ENCODE measurements around the gene UIMC1.

UIMC1 gene

GRCh38 chr5:176952531-176953193 is 53.9 kb downstream of the UIMC1 start:
- DNase-seq (ENCODE audit: low read depth) = no peak

GRCh38 chr5:176948458-176948857 is 58.1 kb downstream of the UIMC1 start:
- DNase-seq (ENCODE audit: low read depth) = no peak

- no peak for DNase-seq (ENCODE audit: low read depth)
These were observed 58.7 kb downstream of the UIMC1 start for GRCh38 chr5:176947847-176948246.

DNA sequence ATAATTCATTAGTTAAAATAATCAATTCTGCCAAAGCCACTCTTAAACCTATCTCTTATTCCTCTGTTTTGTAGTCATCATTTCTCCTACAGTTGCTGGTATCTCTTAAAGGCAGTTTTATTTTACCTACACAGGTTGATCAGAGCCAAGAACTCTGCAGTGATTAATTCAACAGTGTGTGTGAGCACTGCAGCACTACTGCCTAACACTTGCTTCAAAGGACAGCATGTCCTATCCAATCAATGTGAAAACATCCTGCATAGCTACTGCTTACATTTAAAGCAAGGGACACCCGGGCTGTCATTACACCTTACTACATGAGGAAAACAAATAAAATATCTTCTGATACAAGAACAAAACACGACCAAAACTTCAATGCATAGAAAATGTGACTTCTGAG is 62.3 kb downstream of the UIMC1 start:
- DNase-seq (ENCODE audit: low read depth) = no peak

GRCh38 chr5:176943816-176944215 is 62.8 kb downstream of the UIMC1 start:
- no peak for DNase-seq (ENCODE audit: low read depth)

GRCh38 chr5:176941951-176942350 is 64.6 kb downstream of the UIMC1 start:
- DNase-seq (ENCODE audit: low read depth) = no peak

- DNase-seq (ENCODE audit: low read depth) = no peak
These were observed 68.1 kb downstream of the UIMC1 start for GRCh38 chr5:176938472-176938871.

DNA sequence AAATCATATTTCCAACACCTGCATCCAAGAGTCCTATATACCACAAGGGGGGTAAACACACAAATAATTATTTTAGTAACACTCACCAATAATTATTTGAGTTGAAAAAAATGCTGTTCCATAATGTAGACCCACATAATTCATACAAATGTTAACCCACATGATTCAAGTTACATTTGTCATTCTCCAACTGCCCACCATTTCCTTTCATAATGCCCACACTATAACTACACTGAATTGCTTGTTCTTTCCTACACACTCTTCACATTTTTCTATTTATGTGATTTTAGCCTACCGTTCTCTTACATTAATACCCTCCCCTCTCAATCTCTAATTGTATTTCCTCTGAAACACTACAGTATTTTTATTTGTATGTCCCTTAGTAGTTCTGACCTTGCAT is 71.6 kb downstream of the UIMC1 start:
- no peak for DNase-seq (ENCODE audit: low read depth)

- DNase-seq (ENCODE audit: low read depth) = no peak
These were observed 72.2 kb downstream of the UIMC1 start for GRCh38 chr5:176934309-176934930.

- no peak for DNase-seq (ENCODE audit: low read depth)
These were observed 76.9 kb downstream of the UIMC1 start for GRCh38 chr5:176929654-176930053.

DNA sequence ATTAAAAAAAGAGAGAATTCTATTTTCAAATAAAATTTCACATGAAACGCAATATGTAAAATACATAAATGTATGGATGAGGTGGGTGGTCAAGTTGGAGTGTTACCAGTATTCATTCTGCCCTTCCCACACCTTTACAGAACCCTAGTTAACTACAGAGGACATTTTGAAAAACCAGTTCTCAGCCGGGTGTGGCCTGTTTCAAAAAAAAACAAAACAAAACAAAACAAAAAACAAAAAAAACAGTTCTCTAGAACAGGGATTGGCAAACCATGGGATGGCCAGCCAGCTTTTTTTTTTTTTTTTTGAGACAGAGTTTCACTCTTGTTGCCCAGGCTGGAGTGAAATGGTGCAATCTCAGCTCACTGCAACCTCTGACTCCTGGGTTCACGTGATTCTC is 79.0 kb downstream of the UIMC1 start:
- DNase-seq (ENCODE audit: low read depth) = no peak

GRCh38 chr5:176922817-176923216 is 83.8 kb downstream of the UIMC1 start:
- no peak for DNase-seq (ENCODE audit: low read depth)

DNA sequence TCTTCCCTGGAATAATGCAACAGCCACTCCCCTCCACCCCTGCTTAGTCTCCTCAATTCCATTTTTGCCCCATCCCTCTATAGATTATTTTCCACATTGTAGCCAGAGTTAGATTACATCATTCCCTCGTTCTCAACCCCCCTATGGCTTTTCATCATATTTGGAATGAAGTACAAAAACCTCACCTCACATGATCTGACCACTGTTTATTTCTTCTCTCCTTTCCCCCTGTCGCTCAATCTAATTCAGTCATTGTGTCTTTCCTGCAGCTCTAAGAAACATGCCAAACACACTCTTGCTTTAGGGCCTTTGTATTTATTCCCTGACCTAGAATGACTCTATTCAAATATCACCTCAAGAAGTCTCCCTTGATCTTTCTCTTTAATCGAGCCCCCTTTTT is 84.9 kb downstream of the UIMC1 start:
- DNase-seq (ENCODE audit: low read depth) = no peak

- no peak for DNase-seq (ENCODE audit: low read depth)
These were observed 88.0 kb downstream of the UIMC1 start for GRCh38 chr5:176918613-176919012.

GRCh38 chr5:176916337-176916736 is 90.2 kb downstream of the UIMC1 start:
- DNase-seq (ENCODE audit: low read depth) = no peak

- no peak for DNase-seq (ENCODE audit: low read depth)
These were observed 90.7 kb downstream of the UIMC1 start for GRCh38 chr5:176915906-176916305.

DNA sequence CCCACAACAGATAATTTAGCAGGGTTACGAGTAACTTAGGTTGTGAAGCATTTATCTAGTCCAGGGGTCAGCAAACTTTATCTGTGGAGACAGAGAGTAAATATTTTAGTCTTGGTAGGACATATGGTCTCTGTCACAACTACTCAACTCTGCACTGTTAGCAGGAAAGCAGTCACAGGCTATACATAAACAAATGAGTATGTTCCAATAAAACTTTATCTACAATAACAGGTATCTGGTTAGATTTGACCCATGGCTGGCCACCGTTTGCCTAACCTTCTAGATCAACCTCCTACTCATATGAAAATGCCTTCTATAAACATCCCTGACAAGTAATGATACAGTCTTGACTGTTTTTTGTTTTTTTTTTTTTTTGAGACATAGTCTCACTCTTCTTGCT is 94.5 kb downstream of the UIMC1 start:
- no peak for DNase-seq (ENCODE audit: low read depth)

- no peak for DNase-seq (ENCODE audit: low read depth)
These were observed 97.8 kb downstream of the UIMC1 start for GRCh38 chr5:176908675-176909368.

GRCh38 chr5:176906796-176907195 is 99.8 kb downstream of the UIMC1 start:
- no peak for DNase-seq (ENCODE audit: low read depth)

GRCh38 chr5:176906126-176906525 is 100.5 kb downstream of the UIMC1 start:
- DNase-seq (ENCODE audit: low read depth) = no peak

DNA sequence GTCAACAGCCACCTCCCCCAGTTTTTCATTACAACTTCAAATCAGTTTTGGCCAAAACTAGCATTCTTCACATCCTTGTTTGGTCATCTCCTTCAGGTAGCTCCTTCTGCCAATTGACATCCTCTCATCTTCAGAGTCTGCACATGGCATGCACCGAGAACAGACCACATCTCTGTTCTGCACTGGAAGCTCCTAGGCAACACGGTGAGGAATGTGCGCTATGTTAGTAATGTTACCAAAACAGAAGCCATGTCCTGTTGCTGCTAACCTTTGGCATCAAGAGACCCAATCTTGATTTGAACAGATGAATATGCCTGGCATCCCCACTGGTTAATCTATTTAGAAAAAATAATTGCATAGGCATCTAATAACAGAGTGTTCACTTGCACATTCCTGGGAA is 102.3 kb downstream of the UIMC1 start:
- no peak for DNase-seq (ENCODE audit: low read depth)

DNA sequence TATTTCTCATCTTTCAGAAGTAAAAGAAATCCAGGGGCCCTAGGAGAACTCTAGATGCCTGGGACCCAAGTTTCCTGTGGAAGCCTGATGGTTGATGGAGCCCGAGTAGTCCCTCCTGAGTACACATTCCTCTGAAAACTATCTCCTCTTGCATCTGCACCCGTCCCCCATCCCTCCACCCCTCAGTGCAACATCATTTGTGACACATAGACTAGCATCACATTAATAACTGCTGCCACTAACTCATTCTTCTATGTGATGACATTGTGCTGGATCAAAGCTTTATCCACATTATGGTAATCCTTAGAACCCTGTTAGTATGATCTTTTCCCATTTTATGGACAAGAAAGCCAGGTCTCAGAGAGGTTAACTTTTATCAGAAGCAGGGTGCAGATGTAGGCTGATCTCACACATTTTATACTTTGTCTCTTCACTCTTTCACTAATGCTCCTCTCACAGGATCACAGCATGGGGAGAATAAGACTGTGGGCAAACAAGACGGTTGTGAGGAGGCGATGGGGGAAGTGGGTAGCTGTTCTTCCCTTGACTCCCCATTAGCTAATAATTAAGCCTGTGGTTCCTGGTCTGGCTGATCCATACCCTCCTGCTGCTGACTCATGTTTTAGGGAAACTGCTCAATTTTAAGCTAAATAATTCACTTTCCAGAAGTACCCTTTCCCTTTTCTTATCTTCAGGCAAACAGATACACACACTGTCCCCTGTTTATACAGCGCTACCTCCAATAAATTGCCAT is 103.5 kb downstream of the UIMC1 start:
- no peak for DNase-seq (ENCODE audit: low read depth)
